GM21526 (cell line): ENCODE measurements around the gene MOB3B.
A peak's percentile ranks its signal among the peaks of the same experiment; 100 is the strongest.

Experiments
- ATAC-seq: cut with Tn5 transposase; IDR thresholded peaks from one replicate; pipeline ENCODE4 v1.9.1; 2021; ENCODE audit warnings: moderate library complexity; ENCODE audit not compliant: unreplicated experiment, low FRiP score

The MOB3B gene

GRCh38 chr9:27396495-27396894, 133.1 kb downstream of the MOB3B start:
- ATAC-seq, result no peak

DNA sequence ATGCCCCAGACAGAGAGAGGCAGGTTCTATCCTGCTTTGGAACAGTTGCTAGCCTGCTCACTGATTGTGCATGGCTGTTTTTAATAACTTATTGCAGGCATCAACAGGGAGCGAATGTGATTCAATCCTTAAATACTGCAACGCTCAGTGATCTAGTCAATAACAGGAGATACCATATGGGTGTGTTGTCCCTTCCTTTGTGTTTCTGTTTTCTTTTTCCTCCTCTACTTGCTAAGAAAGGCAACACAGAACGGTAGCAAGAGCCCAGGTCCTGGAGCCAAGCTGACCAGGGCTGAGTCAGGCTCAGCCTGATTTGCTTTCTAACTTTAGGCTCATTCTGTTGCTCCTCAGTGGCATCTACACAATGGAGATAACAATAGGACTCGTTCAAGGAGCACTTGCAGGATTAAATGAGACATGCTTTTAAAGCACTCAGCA, 134.1 kb downstream of the MOB3B start:
- ATAC-seq, result no peak

DNA sequence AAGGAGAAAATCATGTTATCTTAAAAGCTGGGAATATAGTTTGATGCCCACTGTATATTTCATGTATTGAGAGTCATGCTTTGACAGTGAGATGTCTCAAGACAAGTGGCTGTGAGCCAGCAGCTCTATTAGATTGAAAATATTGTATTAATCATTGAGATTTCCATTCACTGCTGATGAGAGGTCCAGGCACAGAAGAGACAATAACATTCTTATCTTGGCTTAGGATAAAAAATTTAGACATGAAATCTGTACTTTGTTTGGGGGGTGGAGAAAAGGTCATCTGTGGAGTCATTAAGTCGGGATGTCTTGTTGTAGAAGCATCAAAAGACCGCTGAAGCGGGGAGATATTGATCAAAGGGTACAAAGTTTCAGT, 134.8 kb downstream of the MOB3B start:
- ATAC-seq, result no peak

DNA sequence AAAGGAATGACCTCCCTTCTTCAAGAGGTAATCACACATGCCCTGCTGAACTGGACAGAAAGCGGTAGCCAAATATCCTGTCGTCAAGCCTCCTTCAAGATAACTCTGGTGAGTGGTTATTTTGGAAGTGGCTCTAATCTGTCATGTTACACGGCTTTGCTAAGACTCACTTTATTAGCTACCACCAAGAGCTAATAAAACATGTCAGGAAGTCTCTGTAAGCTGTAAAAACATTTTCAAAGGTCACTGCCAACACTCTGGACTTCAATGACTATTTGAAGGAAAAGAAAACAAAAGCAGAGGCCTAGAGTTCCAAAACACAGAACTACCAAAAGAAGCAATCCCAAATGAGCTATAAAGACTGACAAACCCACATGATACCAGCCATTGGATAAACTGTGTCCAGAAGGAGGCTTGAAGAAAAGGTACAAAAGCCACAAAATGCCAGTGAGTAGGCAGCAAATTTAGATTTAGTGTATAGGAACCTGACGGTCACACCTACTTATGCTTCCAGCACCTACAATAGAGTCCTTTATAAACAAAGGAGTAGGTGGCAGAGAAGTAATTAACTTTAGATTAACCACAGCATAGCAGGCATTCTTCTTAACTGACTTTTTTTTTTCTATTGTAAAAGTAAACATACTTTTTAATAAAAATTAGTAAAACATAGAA, 135.3 kb downstream of the MOB3B start:
- no peak for ATAC-seq

- no peak for ATAC-seq
Measured at GRCh38 chr9:27393054-27393846, 136.4 kb downstream of the MOB3B start.

DNA sequence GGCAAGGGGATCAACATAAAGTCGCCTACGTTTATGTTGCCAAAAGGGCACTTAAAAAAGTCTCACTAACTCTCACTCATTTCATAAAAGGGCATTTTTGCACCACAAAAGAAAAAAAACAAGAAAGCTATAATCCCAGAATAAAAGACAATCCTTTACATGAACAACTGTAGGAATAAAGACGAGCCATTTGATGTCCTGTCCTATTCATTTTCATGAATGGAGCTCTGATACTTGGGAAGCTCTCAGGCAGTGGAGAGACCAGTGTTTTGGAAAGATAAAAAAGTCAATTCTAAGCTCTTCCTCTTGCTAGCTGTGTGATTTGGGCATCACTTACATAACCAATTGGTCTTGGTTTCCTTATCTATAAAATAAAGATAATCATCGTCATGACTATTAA, 137.2 kb downstream of the MOB3B start:
- ATAC-seq, result no peak

GRCh38 chr9:27391040-27391895, 138.3 kb downstream of the MOB3B start:
- ATAC-seq, result no peak

- ATAC-seq, result no peak
Measured at GRCh38 chr9:27388150-27388549, 141.5 kb downstream of the MOB3B start.

GRCh38 chr9:27387722-27388121, 141.9 kb downstream of the MOB3B start:
- no peak for ATAC-seq

GRCh38 chr9:27386571-27387091, 143.0 kb downstream of the MOB3B start:
- ATAC-seq, result no peak

DNA sequence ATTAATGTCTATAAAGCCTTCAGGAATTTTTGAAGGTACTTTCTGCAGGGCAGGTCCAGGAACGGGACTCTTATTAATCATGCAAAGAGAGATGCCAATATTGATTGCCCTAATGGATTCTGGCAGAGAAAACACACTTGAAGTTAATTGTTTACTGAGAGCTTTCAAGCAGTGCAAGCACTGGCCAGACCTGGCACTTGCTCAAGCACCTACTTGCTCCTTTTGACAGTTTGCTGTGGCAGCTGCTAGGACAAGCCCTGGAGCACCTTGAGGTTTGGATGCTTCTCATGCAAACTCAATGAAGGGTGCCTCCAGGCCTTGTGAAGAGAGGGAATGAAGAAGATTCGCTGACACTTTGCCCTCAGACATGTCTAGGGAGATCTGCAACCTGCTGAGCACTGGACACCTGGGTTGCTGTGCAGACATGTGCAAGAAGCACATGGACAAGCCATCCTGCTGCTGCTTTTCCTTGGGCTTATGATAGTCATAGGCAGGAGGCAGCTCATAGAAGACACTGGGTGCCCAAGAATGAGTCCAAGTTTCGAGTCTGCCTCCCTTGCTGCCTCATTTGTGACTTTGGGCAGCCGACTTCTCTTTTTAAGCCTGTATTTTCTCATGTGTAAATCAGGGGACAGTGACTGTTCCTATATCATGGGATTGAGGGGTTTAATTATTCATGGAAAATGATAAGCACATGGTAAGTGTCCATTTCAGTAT, 143.8 kb downstream of the MOB3B start:
- no peak for ATAC-seq

DNA sequence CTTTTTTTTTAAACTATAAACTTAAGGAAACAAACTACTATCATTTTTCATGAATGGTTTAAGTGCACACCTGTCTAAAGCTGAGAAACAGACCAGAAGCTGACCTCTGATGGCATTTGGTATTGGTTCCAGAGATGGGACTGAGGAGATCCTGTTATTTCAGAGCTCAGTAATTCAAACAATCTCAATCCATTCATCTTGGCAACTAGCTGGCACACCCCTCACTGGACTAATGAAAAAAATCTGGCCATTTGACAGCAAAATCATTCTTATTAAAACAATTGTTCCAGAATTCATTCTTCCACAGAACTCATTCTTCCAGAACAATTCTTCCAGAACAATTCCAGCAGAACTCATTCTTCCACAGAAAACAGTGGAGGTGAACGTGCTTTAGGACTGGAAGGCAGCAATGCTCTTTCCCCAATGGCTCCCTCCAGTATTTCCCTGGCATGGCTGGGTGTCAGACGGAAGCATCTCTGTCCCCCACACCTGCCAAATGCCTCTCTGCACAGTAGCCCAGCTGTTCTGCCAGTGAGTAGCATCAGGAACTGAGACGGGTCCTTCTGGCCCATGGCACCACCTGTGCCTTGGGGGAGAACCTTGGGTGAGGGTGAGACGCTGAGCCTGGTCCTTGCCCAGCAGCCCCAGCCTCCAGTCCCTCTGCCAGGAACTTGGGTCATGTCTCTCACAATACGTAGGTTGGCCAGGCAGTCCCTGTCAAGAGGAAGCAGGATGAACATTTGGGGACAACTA, 145.2 kb downstream of the MOB3B start:
- no peak for ATAC-seq

GRCh38 chr9:27383524-27383923, 146.1 kb downstream of the MOB3B start:
- no peak for ATAC-seq

DNA sequence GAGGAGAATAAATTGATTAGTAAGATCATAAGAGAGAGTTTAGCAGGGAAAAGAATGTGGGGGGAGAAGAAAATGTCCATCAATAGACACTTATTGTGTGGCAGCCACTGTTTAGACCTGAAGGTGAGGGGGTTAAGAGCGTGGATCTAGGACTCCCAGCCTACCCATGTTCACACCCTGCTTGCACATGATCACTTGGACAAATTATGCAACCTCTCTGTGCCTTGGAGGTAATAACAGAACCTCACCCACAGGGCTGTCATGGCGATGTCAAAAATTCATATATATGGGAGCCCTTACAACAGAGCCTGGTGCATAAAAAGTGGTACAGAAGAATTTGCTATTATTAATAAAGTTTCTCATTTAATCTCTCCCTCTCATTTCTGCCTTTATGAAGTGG, 146.6 kb downstream of the MOB3B start:
- ATAC-seq, result no peak

GRCh38 chr9:27382308-27382707, 147.3 kb downstream of the MOB3B start:
- no peak for ATAC-seq

DNA sequence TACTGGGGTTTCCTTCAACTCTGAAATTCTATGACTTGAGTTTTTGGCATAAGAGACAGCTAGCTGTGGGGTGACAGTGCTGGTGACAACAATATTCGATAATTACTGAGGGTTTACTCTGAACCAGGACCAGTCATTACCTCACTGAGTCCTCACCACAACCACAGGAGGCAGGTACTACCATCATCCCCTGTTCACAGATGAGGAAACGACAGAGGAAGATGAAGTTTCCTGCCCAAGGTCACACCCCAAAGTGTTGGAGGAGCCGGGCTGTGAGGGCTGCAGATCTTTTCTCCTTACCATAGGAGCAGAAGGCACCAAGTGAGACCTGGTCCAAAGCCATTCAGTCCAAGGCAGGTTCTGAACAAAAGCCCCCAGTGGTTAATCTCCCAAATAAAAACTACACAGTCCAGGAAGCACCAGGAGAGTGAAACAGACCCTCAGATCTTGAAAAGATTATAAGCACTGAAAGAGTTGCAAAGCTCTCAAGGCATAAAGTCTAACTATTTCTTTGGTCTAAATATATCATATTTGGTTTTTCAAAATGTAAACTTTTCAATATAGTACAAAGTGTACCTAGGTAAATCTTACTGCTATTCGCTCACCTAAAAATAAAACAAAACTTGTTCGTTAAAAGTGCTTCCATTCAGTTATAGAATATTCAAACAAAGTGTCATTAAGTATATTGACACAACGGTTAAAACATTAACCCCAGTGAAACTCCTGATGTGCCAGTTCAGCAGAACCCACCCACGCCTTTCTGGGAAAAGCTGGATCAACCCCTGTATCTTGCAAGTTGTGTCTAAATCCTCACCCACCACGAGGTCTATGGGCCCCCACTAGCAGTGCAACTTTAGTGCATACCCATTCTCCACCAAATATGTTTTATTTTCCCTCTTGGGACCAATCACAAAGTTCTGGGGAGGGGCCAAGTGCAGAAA, 150.0 kb downstream of the MOB3B start:
- ATAC-seq, result no peak

DNA sequence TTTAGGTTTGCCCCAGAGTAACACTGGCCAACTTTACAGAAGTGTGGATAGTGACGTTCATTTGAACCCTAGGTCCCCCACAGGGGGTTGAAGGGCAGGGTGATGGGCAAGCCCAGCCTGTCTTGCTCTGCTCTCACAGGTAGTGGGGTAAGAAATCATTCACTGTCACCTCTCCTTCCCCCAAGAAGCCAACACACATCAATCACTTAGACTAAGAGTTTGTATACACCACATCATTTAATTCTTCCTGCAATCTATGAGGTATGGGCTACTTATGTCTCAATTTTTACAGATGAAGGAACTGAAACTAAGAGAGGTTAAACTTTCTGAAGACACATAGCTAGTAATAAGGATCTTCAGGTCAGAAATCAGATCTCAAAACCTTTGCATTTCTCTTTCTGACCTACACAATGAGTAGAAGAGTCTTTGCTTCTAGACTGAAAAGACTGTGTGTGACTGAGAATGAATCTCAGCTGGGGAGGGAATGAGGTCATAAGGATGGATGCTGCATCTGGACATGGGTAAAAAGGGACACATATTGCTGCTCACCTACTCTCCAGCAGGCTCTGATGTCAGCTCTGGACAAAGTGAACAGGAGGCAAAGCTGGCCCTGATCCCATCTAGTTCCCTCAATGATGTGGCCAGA, 151.7 kb downstream of the MOB3B start:
- ATAC-seq, result peak; percentile 90

DNA sequence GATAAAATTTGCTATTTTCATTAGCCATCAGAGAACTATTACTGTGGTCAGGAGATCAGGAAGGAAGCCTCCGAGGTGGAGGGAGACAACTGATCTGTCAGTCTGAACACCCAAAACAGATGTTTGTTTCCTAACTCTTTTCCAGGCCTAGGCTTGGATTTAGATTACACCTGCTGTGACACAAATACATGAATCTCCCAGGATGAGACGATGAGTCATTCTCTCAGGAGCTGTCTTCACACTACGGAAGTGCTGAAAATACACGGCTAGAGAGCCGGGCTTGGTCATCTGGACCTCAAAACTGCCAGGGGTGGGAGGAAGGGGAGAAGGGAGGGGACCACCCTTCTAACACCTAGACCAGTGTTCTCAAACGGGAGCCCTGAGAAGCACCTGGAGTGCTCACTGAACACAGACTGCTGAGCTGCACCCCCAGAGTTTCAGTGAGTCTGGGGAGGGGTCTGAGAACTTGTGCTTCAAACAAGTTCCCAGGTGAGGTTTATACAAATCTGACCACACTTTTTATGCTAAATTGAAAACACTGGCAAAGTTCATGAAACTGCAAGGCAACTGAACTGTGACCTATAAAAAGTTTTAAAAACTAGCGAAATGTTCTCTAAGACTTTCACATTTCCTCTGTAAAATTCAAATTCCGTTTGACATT, 152.3 kb downstream of the MOB3B start:
- ATAC-seq, result no peak
